ENCODE data around the gene SDK1. TPM values are rescaled to one million over a fixed set of nuclear protein-coding genes. Genes with fewer than 3 reads are reported as not detected.
"Not testable (repeated sequence)": the region's sequence is repeated elsewhere in the genome, so short reads cannot be mapped to it uniquely, and the experiment has no call there.

SDK1 gene
- total RNA-seq, 1 donor from 2014 or later: 0.53 TPM

GRCh38 chr7:3941706-3942105 is 640.7 kb downstream of the SDK1 start:
- not testable (repeated sequence) for DNase-seq (ENCODE audit: low spot score); ATAC-seq

GRCh38 chr7:3942276-3942675 is 641.2 kb downstream of the SDK1 start:
- DNase-seq (ENCODE audit: low spot score): no peak
- ATAC-seq: no peak

- DNase-seq (ENCODE audit: low spot score) (no peak), ATAC-seq (no peak)
These were observed 642.0 kb downstream of the SDK1 start for GRCh38 chr7:3942816-3943745.

GRCh38 chr7:3943779-3944520 is 642.9 kb downstream of the SDK1 start:
- no peak for DNase-seq (ENCODE audit: low spot score)
- ATAC-seq: no peak

- ATAC-seq: no peak
- no peak for DNase-seq (ENCODE audit: low spot score)
These were observed 648.2 kb downstream of the SDK1 start for GRCh38 chr7:3949242-3949640.

- DNase-seq (ENCODE audit: low spot score) (no peak), ATAC-seq (no peak)
These were observed 649.2 kb downstream of the SDK1 start for GRCh38 chr7:3950249-3950648.

GRCh38 chr7:3951316-3952055 is 650.4 kb downstream of the SDK1 start:
- ATAC-seq (no peak), DNase-seq (ENCODE audit: low spot score) (no peak)

- no peak for DNase-seq (ENCODE audit: low spot score)
- no peak for ATAC-seq
These were observed 652.1 kb downstream of the SDK1 start for GRCh38 chr7:3953133-3953532.

GRCh38 chr7:3953946-3954345 is 652.9 kb downstream of the SDK1 start:
- DNase-seq (ENCODE audit: low spot score): no peak
- ATAC-seq: no peak

GRCh38 chr7:3955026-3955425 is 654.0 kb downstream of the SDK1 start:
- no peak for ATAC-seq
- DNase-seq (ENCODE audit: low spot score): no peak

GRCh38 chr7:3955751-3956696 is 655.0 kb downstream of the SDK1 start:
- ATAC-seq (no peak), DNase-seq (ENCODE audit: low spot score) (no peak)

- DNase-seq (ENCODE audit: low spot score): no peak
- ATAC-seq: no peak
These were observed 655.9 kb downstream of the SDK1 start for GRCh38 chr7:3956949-3957348.

GRCh38 chr7:3957472-3958108 is 656.5 kb downstream of the SDK1 start:
- DNase-seq (ENCODE audit: low spot score) (no peak), ATAC-seq (no peak)

GRCh38 chr7:3958109-3958483 is 657.0 kb downstream of the SDK1 start:
- DNase-seq (ENCODE audit: low spot score): no peak
- ATAC-seq: no peak

- no peak for ATAC-seq
- no peak for DNase-seq (ENCODE audit: low spot score)
These were observed 658.3 kb downstream of the SDK1 start for GRCh38 chr7:3959364-3959763.

GRCh38 chr7:3960050-3960763 is 659.2 kb downstream of the SDK1 start:
- ATAC-seq (no peak), DNase-seq (ENCODE audit: low spot score) (no peak)

GRCh38 chr7:3960942-3961341 is 659.9 kb downstream of the SDK1 start:
- ATAC-seq: no peak
- DNase-seq (ENCODE audit: low spot score): no peak

GRCh38 chr7:3961857-3962503 is 660.9 kb downstream of the SDK1 start:
- DNase-seq (ENCODE audit: low spot score) (no peak), ATAC-seq (no peak)

GRCh38 chr7:3963768-3964167 is 662.7 kb downstream of the SDK1 start:
- DNase-seq (ENCODE audit: low spot score); ATAC-seq: not testable (repeated sequence)
